Measurements from ENCODE around the gene CYP2A7.
"Not testable (repeated sequence)": the region's sequence is repeated elsewhere in the genome, so short reads cannot be mapped to it uniquely, and the experiment has no call there.

The CYP2A7 gene

DNA sequence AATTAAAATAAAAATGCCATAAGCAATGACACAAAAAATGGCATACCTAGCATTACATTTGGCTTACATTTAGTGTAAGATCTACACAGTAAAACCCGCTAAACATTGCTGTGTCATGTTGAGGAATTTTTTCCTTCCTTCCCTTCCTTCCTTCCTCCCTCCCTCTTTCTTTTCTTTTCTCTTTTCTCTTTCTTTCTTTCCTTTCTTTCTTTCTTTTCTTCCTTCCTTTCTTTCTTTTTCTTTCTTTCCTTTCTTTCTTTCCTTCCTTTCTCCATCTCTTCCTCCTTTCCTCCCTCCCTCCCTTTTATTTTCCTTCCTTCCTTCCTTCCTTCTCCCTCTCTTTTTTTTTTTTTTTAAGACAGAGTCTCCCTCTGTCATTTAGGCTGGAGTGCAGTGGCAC lies 43.6 kb downstream of the CYP2A7 start:
- not testable (repeated sequence) for DNase-seq

DNA sequence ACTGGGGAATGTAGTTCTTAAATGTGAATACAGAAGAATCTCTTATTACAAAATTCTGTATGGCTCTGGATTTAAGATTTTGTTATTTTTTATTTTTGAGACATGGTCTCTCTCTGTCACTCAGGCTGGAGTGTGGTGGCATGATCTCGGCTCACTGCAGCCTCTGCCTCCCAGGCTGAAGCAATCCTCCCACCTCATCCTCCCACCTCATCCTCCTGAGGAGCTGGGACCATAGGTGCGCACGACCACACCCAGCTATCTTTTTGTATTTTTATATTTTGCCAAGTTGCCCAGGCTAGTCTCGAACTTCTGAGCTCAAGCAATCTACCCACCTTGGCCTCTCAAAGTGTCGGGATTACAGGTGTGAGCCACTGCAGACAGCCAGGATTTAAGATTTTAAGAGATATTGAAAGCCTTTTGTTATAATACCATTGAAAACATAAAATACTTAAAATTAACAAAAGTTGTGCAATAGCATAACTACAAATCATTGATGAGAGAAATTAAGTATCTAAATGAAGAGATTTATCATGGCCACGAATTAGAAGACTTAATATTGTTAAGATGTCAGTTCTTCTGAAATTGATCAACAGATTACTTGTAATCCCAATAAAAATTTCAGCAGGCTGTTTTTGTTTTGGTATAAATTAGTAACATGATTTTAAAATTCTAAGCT lies 45.1 kb downstream of the CYP2A7 start:
- DNase-seq = no peak

DNA sequence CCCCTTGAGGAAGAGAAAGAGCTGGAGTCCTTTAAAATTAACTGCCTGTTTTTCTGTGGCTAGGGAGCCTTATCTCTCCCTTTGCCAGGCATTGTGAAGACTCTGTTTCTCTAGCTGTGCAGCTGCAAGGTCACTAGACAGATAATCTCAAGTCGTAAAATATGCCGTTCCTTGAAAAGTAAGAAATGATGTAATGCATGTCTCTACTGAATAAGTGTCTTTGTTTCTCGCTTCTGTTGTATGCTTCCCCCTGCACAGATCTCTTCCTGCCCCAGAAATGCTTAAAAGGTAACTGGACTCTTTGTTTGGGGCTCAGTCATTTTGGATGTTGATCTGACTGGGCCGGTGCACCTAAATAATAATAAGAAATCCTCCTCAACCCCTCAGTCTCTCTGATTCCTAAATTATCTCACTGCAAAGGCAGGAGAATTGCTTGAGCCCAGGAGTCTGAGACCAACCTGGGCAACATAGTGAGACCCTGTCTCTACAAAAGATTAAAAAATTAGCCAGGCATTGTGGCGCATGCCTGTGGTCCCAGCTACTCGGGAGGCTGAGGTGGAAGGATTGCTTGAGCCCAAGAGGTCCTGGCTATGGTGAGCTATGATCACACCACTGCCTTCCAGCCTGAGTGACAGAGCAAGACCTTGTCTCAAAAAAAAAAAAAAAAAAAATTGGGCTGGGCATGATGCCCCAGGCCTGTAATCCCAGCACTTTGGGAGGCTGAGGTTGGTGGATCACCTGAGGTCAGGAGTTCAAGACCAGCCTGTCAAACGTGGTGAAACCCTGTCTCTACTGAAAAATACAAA lies 48.1 kb downstream of the CYP2A7 start:
- DNase-seq = not testable (repeated sequence)

DNA sequence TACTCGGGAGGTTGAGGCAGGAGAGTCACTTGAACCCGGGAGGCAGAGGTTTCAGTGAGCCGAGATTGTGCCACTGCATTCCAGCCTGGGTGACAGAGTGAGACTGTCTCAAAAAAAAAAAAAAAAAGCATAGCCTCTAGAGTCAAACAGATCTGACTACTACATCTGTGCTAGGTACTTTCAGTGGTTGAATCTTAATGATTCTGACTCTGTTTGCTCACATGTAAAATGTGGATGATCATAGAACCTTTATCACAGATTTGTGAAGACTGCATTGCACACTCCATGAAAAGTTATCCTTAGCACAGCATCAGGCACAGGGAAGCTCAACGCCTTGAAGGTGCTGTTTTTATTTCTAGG lies 49.6 kb downstream of the CYP2A7 start:
- DNase-seq = not testable (repeated sequence)

DNA sequence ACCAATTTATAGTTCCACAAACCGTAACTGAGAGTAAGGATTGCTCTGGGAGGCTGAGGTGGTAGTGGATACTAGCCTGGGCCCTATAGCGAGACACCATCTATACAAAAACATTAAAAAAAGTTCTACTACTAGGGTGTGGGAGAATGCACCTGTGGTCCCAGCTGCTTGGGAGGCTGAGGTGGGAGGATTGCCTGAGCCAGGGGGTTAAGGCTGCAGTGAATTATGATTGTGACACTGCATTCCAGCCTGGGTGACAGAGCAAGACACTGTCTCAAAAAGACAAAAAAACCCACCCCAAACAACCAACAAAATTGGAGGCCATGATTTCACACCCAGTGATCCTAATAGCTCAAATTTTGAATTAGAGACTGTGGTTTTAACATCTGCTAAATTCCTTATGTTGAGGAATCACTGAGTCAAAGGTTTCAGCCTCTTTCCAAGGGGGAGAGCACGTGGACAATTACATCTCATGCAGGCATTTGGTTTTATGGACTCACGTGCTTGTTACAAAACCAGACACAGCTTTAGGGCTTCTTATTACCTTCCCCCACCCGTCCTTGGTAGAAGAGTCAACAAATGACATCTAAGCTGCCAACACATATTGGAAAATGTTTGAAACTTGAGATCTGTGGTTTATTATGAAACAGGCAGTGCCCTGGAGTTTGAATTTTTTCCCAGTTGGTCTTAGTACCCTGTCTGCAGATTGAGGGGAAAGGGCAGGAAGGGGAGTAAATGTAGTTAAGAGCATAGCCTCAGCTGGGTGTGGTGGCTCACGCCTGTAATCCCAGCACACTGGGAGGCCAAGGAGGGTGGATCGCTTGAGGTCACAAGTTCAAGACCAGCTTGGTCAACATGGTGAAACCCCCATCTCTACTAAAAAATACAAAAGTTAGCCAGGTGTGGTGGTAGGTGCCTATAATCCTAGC lies 50.3 kb downstream of the CYP2A7 start:
- no peak for DNase-seq

DNA sequence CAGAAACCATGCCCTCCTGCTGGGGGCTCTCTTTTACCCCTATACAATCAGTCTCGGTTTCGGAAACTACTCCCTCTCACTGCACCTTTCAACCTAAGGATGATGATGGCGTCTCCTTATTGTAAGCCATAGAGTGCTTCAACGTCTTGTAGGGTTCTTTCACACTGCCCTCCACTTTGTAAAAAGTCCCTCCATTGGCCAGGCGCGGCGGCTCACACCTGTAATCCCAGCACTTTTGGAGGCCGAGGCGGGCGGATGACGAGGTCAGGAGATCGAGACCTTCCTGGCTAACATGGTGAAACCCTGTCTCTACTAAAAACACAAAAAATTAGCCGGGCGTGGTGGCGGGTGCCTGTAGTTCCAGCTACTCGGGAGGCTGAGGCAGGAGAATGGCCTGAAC lies 51.3 kb downstream of the CYP2A7 start:
- DNase-seq = not testable (repeated sequence)

DNA sequence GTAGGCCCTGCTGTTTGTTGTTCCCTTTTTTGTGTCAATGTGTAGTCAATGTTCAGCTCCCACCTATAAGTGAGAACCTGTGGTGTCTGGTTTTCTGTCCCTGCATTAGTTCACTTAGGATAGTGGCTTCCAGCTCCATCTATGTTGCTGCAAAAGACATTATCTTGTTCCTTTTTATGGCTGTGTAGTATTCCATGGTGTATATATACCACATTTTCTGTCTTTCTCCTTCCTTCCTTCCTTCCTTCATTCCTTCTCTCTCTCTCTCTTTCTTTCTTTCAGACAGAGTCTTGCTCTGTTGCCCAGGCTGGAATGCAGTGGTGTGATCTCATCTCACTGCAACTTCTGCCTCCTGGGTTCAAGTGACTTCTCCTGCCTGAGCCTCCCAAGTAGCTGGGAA lies 52.8 kb downstream of the CYP2A7 start:
- no peak for DNase-seq

DNA sequence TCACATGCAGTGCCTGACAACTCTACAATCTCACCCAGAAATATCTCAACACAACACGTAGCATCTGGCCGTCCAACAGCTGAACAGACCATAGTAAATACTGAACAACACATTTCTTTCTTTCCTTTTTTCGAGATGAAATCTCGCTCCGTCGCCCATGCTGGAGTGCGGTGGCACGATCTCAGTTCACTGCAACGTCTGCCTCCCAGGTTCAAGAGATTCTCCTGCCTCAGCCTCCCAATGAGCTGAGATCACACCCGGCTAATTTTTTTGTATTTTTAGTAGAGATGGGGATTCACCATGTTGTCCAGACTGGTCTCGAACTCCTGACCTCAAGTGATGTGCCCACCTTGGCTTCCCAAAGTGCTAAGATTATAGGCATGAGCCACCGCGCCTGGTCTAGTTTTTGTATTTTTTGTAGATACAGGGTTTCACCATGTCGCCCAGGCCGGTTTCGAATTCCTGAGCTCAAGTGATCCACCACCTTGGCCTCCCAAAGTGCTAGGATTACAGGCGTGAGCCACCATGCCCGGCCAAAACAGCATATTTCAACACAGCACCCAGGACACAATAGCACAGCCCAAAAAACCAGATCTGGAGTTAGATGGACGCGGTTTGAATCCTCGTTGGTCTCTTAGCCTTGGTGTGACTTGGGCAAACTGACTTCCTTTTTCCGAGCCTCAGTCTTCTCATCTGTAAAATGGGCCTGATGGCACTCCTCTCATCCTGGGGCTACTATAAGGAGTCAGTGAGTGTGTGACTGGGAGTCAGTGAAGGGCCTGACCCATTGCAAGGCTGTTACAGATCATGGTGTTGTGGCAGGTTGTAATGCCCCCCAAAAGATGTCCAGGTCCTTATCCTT lies 54.4 kb downstream of the CYP2A7 start:
- DNase-seq = no peak

DNA sequence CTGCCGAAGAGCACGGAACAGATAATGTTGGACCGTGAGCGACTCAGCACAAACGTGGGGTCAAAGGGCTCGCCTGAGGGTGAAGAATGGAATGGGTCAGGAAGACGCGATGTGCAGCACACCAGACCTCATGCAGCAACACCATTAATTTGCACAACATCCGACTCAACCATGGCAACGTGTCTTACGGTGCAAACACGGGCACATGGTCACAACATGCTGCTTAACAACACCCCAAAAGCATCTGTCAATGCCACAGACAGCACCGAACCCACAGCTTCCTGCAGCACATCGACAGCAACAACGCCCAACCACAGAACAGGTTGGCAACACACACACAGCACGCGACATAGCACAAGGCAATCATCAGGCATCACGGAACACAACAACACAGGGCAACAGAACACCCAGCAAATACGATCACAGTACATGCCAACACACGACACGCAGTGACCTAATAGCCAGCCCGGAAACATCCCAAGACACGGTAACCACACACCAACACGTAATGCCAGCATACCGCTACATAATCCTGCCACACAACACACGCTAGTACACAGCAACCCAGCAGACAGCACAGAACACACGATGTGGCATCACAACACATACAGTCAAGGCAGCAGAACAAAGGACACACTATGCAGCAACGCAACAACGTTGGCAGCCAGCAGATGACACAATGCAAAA lies 55.2 kb downstream of the CYP2A7 start:
- not testable (repeated sequence) for DNase-seq

DNA sequence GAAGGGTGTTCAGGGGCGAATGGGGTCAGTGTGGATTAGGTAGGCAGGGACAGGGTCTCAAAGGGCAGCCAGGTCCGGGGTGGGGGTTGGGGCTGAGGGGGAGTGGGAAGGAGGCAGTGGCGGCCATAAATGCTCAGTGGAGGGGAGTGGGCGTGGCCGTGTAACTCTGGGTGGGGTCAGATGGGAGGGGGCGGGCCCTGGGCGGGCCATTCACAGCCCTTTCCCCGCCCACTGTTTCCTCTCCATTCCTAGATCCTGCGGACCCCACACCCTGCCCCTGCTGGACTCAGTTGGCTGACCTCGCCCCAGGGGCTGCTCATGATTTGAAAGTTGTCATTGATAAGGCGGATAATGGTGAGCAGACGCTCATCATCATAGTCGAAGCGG lies 55.7 kb downstream of the CYP2A7 start:
- DNase-seq = not testable (repeated sequence)

- not testable (repeated sequence) for DNase-seq
These were observed 56.5 kb downstream of the CYP2A7 start for GRCh38 chr19:40825460-40826095.

All from bone marrow (tissue), 2 donors.